ENCODE data around the gene OIP5. TPM values are rescaled to one million over a fixed set of nuclear protein-coding genes. Genes with fewer than 3 reads are reported as not detected.
"Not testable (repeated sequence)": the region's sequence is repeated elsewhere in the genome, so short reads cannot be mapped to it uniquely, and the experiment has no call there.

The OIP5 gene
- total RNA-seq, 1 donor from 2014 or later = 3.6 TPM

GRCh38 chr15:41301587-41301986 lies 30.8 kb downstream of the OIP5 start:
- no peak for DNase-seq

GRCh38 chr15:41301139-41301538 lies 31.3 kb downstream of the OIP5 start:
- not testable (repeated sequence) for DNase-seq

GRCh38 chr15:41292521-41292920 lies 39.9 kb downstream of the OIP5 start:
- DNase-seq = no peak

GRCh38 chr15:41291065-41291631 lies 41.2 kb downstream of the OIP5 start:
- DNase-seq = no peak

GRCh38 chr15:41289953-41290352 lies 42.4 kb downstream of the OIP5 start:
- DNase-seq = no peak

GRCh38 chr15:41288464-41288863 lies 43.9 kb downstream of the OIP5 start:
- DNase-seq = no peak

- DNase-seq = no peak
Observed at GRCh38 chr15:41286665-41287333, 45.6 kb downstream of the OIP5 start.

GRCh38 chr15:41285285-41285684 lies 47.1 kb downstream of the OIP5 start:
- DNase-seq = no peak

GRCh38 chr15:41284427-41285177 lies 47.8 kb downstream of the OIP5 start:
- DNase-seq = peak; percentile 39

GRCh38 chr15:41283653-41284426 lies 48.6 kb downstream of the OIP5 start:
- DNase-seq = peak; percentile 100

- not testable (repeated sequence) for DNase-seq
Observed at GRCh38 chr15:41282980-41283652, 49.3 kb downstream of the OIP5 start.

GRCh38 chr15:41282436-41282835 lies 50.0 kb downstream of the OIP5 start:
- not testable (repeated sequence) for DNase-seq

- peak; percentile 12 for DNase-seq
Observed at GRCh38 chr15:41281236-41281635, 51.2 kb downstream of the OIP5 start.

GRCh38 chr15:41279535-41280283 lies 52.7 kb downstream of the OIP5 start:
- DNase-seq = no peak

GRCh38 chr15:41278319-41278718 lies 54.1 kb downstream of the OIP5 start:
- no peak for DNase-seq

- no peak for DNase-seq
Observed at GRCh38 chr15:41276831-41277230, 55.6 kb downstream of the OIP5 start.

- no peak for DNase-seq
Observed at GRCh38 chr15:41269887-41270286, 62.5 kb downstream of the OIP5 start.

- no peak for DNase-seq
Observed at GRCh38 chr15:41263891-41264351, 68.5 kb downstream of the OIP5 start.

GRCh38 chr15:41262571-41262970 lies 69.8 kb downstream of the OIP5 start:
- no peak for DNase-seq

GRCh38 chr15:41260924-41261323 lies 71.5 kb downstream of the OIP5 start:
- DNase-seq = not testable (repeated sequence)

GRCh38 chr15:41259546-41260189 lies 72.7 kb downstream of the OIP5 start:
- DNase-seq = no peak

Measured in dermis blood vessel endothelial cell (primary cell).